Neural crest cell (in vitro differentiated cells): Measurements from ENCODE around the gene PLD5. TPM values are rescaled to one million over a fixed set of nuclear protein-coding genes. Genes with fewer than 3 reads are reported as not detected.
"Not testable (repeated sequence)": the region's sequence is repeated elsewhere in the genome, so short reads cannot be mapped to it uniquely, and the experiment has no call there.

Source experiments
- DNase-seq: peaks from one replicate; pipeline ENCODE4 v3.0.0; 2021; ENCODE audit warnings: low read depth, mixed read lengths, low spot score
- H3K27ac Mint-ChIP-seq: one replicate; pipeline ENCODE4 v1.8.0; 2021; ENCODE audit warnings: mild to moderate bottlenecking, mixed read lengths; ENCODE audit not compliant: unreplicated experiment
- H3K27me3 Mint-ChIP-seq: 2 replicates; pipeline ENCODE4 v1.8.0; 2021; ENCODE audit warnings: low read depth, mild to moderate bottlenecking, mixed read lengths
- H3K36me3 Mint-ChIP-seq: 2 replicates; pipeline ENCODE4 v1.8.0; 2021; ENCODE audit warnings: low read depth, mild to moderate bottlenecking, mixed read lengths
- H3K4me1 Mint-ChIP-seq: 2 replicates; pipeline ENCODE4 v1.8.0; 2021; ENCODE audit warnings: mixed read lengths
- H3K4me3 Mint-ChIP-seq: one replicate; pipeline ENCODE4 v1.8.0; 2021; ENCODE audit warnings: mild to moderate bottlenecking, mixed read lengths
- H3K9me3 Mint-ChIP-seq: 2 replicates; pipeline ENCODE4 v1.8.0; 2021; ENCODE audit warnings: mixed read lengths
- total RNA-seq: library from RNA; stranded (reverse); gene quantifications from 2 replicates; pipeline ENCODE4 v1.2.1, GENCODE V29; 2021
- TF ChIP-seq, protein P1 (sequence below): fragments of 200-600 bp; sonication (generic); conservative IDR thresholded peaks from 2 replicates; pipeline ENCODE4 v1.5.0; 2021; ENCODE audit warnings: antibody characterized with exemption, mild to moderate bottlenecking

The PLD5 gene
- total RNA-seq, 1 donor from 2014 or later: 1.1 TPM

GRCh38 chr1:242391896-242392295, 132.6 kb downstream of the PLD5 start:
- Mint-ChIP-seq H3K4me1 (no peaks in the 10 kb centered on the region), H3K27me3 (no peaks in the 10 kb centered on the region), H3K9me3 (no peaks in the 10 kb centered on the region), H3K36me3 (no peaks in the 10 kb centered on the region), H3K4me3 (no peak overlapping the region), H3K27ac (no peak overlapping the region)
- TF ChIP-seq, protein P1, sequence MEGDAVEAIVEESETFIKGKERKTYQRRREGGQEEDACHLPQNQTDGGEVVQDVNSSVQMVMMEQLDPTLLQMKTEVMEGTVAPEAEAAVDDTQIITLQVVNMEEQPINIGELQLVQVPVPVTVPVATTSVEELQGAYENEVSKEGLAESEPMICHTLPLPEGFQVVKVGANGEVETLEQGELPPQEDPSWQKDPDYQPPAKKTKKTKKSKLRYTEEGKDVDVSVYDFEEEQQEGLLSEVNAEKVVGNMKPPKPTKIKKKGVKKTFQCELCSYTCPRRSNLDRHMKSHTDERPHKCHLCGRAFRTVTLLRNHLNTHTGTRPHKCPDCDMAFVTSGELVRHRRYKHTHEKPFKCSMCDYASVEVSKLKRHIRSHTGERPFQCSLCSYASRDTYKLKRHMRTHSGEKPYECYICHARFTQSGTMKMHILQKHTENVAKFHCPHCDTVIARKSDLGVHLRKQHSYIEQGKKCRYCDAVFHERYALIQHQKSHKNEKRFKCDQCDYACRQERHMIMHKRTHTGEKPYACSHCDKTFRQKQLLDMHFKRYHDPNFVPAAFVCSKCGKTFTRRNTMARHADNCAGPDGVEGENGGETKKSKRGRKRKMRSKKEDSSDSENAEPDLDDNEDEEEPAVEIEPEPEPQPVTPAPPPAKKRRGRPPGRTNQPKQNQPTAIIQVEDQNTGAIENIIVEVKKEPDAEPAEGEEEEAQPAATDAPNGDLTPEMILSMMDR: no peak
- DNase-seq: no peak

DNA sequence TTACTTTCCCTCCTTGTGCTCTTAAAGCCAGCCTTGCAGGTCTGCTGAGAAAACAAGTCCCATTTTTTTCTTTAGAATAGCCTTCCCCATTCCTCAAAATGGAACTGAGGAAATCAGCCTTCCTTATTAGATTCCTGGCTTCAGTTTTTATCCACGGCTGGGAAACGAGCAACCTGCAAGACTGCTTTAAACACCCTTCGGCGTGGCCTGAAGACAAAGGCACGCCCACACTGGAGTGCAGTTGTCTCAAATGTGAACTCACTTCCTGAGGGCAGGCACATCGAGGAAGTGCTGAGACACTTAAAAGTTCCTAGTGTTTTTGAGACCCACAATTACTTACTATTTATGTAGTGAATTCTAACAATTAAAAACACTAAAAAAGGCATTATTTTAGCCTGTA, 148.4 kb downstream of the PLD5 start:
- not testable (repeated sequence) for DNase-seq, H3K27me3 Mint-ChIP-seq, H3K9me3 Mint-ChIP-seq, H3K36me3 Mint-ChIP-seq, H3K4me1 Mint-ChIP-seq, H3K4me3 Mint-ChIP-seq
- H3K27ac Mint-ChIP-seq: peak overlapping the region; percentile 35

GRCh38 chr1:242350446-242350845, 174.1 kb downstream of the PLD5 start:
- not testable (repeated sequence) for H3K4me1 Mint-ChIP-seq, H3K9me3 Mint-ChIP-seq, H3K27ac Mint-ChIP-seq, H3K4me3 Mint-ChIP-seq, H3K36me3 Mint-ChIP-seq, H3K27me3 Mint-ChIP-seq, DNase-seq

GRCh38 chr1:242349636-242350035, 174.9 kb downstream of the PLD5 start:
- H3K4me1 Mint-ChIP-seq: no peaks in the 10 kb centered on the region
- H3K4me3 Mint-ChIP-seq: no peak overlapping the region

DNA sequence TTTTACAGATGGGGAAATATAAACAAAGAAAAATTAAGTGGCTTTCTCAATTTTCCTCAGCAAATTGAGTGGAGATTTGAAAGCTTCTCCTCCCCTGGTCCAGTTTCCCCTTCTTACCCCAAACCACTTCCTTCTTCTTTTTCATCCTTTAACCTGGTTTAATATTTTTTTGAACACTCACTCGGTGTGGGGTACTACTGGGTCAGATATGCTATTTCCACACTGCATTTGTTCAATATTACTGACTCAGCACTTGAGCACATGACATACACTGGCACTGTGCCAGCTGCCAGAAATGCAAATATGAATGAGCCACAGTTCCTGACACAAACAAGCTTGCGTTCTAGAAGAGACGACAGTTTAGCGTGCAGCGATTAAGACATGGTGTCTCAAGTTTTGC, 193.6 kb downstream of the PLD5 start:
- not testable (repeated sequence) for H3K36me3 Mint-ChIP-seq, H3K9me3 Mint-ChIP-seq, H3K27ac Mint-ChIP-seq, H3K27me3 Mint-ChIP-seq, DNase-seq, H3K4me1 Mint-ChIP-seq, H3K4me3 Mint-ChIP-seq

More at GRCh38 chr1:242349636-242350035, 174.9 kb downstream of the PLD5 start:
- TF ChIP-seq, protein P1: no peak
- no peak for DNase-seq
- Mint-ChIP-seq H3K36me3 (peaks cover 2% of the 10 kb centered on the region), H3K27ac (no peak overlapping the region), H3K27me3 (no peaks in the 10 kb centered on the region), H3K9me3 (no peaks in the 10 kb centered on the region)

DNA sequence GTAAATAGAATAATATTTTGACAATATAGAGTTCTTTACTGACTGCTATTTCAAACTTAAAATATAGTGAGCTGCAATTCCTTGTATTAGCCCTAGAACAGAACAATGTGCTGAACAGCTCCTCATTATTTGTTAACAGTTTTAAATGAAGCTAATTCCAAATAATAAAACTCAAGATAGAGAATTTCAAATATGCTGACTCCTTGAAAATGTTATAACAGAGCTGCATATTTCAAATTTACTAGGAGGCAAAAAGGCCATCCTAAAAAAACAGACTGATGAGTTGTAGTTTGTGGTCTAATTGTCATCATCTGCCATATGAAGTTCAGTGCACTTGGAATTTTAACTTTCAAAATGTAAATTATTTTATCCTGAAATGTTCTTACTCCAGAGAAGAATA, 197.1 kb downstream of the PLD5 start:
- not testable (repeated sequence) for H3K9me3 Mint-ChIP-seq, H3K27me3 Mint-ChIP-seq, H3K36me3 Mint-ChIP-seq, H3K4me1 Mint-ChIP-seq, DNase-seq, H3K4me3 Mint-ChIP-seq, H3K27ac Mint-ChIP-seq

DNA sequence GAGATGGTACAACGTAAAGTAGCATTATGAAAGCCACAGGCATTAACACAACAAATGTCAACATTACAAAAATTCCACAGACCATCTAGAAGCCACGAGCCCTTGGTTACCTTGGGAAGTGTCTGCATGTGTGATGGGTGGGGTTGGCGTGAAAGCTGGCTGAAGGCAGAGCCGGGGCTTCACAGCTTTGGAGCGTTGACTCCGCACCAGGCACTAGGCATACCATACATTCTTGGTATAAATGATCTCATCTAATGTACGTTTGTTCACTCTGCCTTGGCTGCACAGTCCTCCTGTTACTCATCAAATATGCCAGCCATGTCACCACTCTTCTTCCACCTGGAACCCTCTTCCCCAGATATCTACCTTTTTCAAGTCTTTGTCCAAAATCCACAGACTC, 202.5 kb downstream of the PLD5 start:
- not testable (repeated sequence) for H3K4me3 Mint-ChIP-seq, H3K36me3 Mint-ChIP-seq, H3K27ac Mint-ChIP-seq, H3K27me3 Mint-ChIP-seq, H3K9me3 Mint-ChIP-seq, DNase-seq, H3K4me1 Mint-ChIP-seq

DNA sequence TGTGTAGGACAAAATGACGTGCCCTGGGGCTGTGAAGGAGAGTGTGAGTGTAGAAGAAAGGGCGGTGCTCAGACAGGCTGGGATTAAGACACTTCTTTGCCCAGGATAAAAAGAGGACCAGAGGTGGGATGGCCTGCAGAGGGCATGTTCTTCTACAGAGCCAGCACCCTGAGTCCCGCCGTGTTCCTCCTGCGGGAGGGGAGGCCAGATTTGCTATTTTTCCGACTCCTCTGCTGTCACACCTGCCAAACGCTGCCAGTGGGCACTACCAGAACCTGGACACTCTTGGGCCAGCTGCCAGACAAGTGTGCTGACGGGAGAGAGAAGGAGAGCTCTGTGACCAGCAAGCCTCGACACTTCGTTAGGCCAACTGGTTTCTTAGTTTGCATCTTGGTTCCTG, 206.4 kb downstream of the PLD5 start:
- H3K27me3 Mint-ChIP-seq: no peaks in the 10 kb centered on the region
- H3K9me3 Mint-ChIP-seq: peaks cover 7% of the 10 kb centered on the region
- H3K4me1 Mint-ChIP-seq: peaks cover 6% of the 10 kb centered on the region
- no peak for DNase-seq
- H3K36me3 Mint-ChIP-seq: no peaks in the 10 kb centered on the region
- H3K4me3 Mint-ChIP-seq: no peak overlapping the region
- H3K27ac Mint-ChIP-seq: peak overlapping the region; percentile 58
- TF ChIP-seq, protein P1: no peak

DNA sequence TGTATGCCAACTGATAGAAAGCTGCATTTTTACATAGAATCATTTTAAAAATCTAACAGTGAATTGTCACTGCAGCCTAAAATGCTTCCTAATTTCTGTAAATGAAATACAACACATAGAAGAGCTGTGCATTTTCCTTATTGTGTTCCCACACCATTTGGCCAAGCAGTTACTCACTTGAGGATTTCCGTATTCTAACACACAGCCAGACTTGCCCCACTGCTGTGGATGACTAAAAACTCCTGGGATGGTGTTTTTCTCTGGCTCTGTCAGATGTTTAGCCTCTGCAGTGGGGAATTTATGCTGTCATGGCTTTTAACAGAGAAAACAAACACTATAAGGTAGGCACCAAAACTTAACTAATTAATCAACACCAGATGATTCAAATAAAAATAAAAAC, 209.6 kb downstream of the PLD5 start:
- H3K4me1 Mint-ChIP-seq, H3K36me3 Mint-ChIP-seq, H3K27ac Mint-ChIP-seq, DNase-seq, H3K4me3 Mint-ChIP-seq, H3K9me3 Mint-ChIP-seq, H3K27me3 Mint-ChIP-seq: not testable (repeated sequence)

GRCh38 chr1:242314085-242314649, 210.3 kb downstream of the PLD5 start:
- not testable (repeated sequence) for H3K36me3 Mint-ChIP-seq, H3K27me3 Mint-ChIP-seq, H3K4me3 Mint-ChIP-seq, H3K4me1 Mint-ChIP-seq, H3K9me3 Mint-ChIP-seq, H3K27ac Mint-ChIP-seq, DNase-seq

DNA sequence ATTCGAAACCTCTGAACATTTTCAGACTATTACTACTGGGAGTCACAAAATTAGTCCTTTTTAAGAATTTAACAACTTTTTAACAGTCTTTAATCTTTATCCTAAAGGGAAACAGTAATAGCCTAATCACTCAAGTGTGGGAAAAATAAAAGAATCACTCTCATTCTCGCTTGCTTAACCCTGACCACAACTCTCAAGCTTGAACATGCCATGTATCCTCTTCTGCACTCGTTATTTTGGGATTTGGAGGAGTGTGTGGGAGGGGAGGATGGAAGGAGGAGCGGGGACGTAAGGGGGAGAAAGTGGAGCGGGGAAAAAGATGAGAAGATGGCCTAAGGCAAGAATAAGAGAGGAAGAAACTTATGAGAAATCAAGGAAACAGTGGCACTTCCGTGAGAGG, 215.8 kb downstream of the PLD5 start:
- H3K4me1 Mint-ChIP-seq, DNase-seq, H3K27me3 Mint-ChIP-seq, H3K27ac Mint-ChIP-seq, H3K4me3 Mint-ChIP-seq, H3K36me3 Mint-ChIP-seq, H3K9me3 Mint-ChIP-seq: not testable (repeated sequence)
